ENCODE data around the gene FYN. TPM values are rescaled to one million over a fixed set of nuclear protein-coding genes. Genes with fewer than 3 reads are reported as not detected.

The FYN gene
- total and polyA plus RNA-seq, 9 of the 15 experiments (the other 6 are each of a cell fraction or from before 2014, with no cell fraction given): 2.9 to 22.1 (median 11.4) TPM

- TF ChIP-seq, protein P1, sequence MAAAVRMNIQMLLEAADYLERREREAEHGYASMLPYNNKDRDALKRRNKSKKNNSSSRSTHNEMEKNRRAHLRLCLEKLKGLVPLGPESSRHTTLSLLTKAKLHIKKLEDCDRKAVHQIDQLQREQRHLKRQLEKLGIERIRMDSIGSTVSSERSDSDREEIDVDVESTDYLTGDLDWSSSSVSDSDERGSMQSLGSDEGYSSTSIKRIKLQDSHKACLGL (CRISPR knock-in tag; IDR thresholded peaks at IDR 0.05; ENCODE audit: borderline replicate concordance, poor library complexity, severe bottlenecking): no peak
- peak; percentile 79; the same call in 1 of the 2 replicates for TF ChIP-seq SMARCC2 (IDR thresholded peaks at IDR 0.05; ENCODE audit: low read depth)
- TF ChIP-seq SRSF7 (optimal IDR thresholded peaks at IDR 0.05; ENCODE audit: low read depth, low read length): no peak
- TF ChIP-seq ZNF197 (CRISPR knock-in tag; IDR thresholded peaks at IDR 0.05; ENCODE audit: low read depth): peak; percentile 91; the same call in 1 of the 2 replicates
- TF ChIP-seq GABPA (tag; conservative IDR thresholded peaks at IDR 0.05; ENCODE audit: low read depth): peak; percentile 20; the same call in 1 of the 2 replicates
- TF ChIP-seq ZNF134 (CRISPR knock-in tag; conservative IDR thresholded peaks at IDR 0.05): 0 out of 2 replicates have a peak, but pooled peaks have one; percentile 41
- TF ChIP-seq CREB1 (IDR thresholded peaks at IDR 0.05): peak; percentile 55; the same call in 1 of the 2 replicates
- TF ChIP-seq CREB1 (CRISPR knock-in tag; IDR thresholded peaks at IDR 0.05): no peak
- peak in 1 of 3 experiments; percentile 9 for TF ChIP-seq YY1 (IDR thresholded peaks at IDR 0.05; ENCODE audit: borderline replicate concordance in 1 of 3, control insufficient read depth in 1 of 3, extremely low read depth in 1 of 3, insufficient read depth in 3 of 3, insufficient read length in 1 of 3, insufficient replicate concordance in 2 of 3, low read depth in 1 of 3, low read length in 2 of 3)
- peak; percentile 88 for TF ChIP-seq KLF16 (IDR thresholded peaks at IDR 0.05)
- peak; percentile 83; the same call in 1 of the 2 replicates for TF ChIP-seq MTA1 (IDR thresholded peaks at IDR 0.05; ENCODE audit: borderline replicate concordance)
- peak; percentile 57; the same call in 1 of the 2 replicates for TF ChIP-seq SP1 (CRISPR knock-in tag; IDR thresholded peaks at IDR 0.05)
- TF ChIP-seq ZC3H8 (IDR thresholded peaks at IDR 0.05): no peak
- no peak for TF ChIP-seq NR1H2 (CRISPR knock-in tag; IDR thresholded peaks at IDR 0.05)
- TF ChIP-seq JUN (IDR thresholded peaks at IDR 0.05; ENCODE audit: borderline replicate concordance, low read depth, low read length): peak; percentile 57; the same call in 1 of the 2 replicates
- no peak for TF ChIP-seq JUN (CRISPR knock-in tag; IDR thresholded peaks at IDR 0.05; ENCODE audit: borderline replicate concordance)
- peak; percentile 87 for TF ChIP-seq TAL1 (IDR thresholded peaks at IDR 0.05)
- TF ChIP-seq SAP30 (IDR thresholded peaks at IDR 0.05; ENCODE audit: borderline replicate concordance, insufficient read depth, low read depth, low read length, poor library complexity, severe bottlenecking): no peak
- TF ChIP-seq, protein P2, sequence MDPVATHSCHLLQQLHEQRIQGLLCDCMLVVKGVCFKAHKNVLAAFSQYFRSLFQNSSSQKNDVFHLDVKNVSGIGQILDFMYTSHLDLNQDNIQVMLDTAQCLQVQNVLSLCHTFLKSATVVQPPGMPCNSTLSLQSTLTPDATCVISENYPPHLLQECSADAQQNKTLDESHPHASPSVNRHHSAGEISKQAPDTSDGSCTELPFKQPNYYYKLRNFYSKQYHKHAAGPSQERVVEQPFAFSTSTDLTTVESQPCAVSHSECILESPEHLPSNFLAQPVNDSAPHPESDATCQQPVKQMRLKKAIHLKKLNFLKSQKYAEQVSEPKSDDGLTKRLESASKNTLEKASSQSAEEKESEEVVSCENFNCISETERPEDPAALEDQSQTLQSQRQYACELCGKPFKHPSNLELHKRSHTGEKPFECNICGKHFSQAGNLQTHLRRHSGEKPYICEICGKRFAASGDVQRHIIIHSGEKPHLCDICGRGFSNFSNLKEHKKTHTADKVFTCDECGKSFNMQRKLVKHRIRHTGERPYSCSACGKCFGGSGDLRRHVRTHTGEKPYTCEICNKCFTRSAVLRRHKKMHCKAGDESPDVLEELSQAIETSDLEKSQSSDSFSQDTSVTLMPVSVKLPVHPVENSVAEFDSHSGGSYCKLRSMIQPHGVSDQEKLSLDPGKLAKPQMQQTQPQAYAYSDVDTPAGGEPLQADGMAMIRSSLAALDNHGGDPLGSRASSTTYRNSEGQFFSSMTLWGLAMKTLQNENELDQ (CRISPR knock-in tag; IDR thresholded peaks at IDR 0.05; ENCODE audit: borderline replicate concordance): no peak
- no peak for TF ChIP-seq ZNF668 (CRISPR knock-in tag; IDR thresholded peaks at IDR 0.05)
- TF ChIP-seq ELF4 (CRISPR knock-in tag; IDR thresholded peaks at IDR 0.05): peak; percentile 73; the same call in 1 of the 2 replicates
- TF ChIP-seq FOXO4 (CRISPR knock-in tag; IDR thresholded peaks at IDR 0.05): no peak
- peak; percentile 72; the same call in 1 of the 2 replicates for TF ChIP-seq RNF2 (IDR thresholded peaks at IDR 0.05)
These were observed 29.7 kb downstream of the FYN start (continued) for GRCh38 chr6:111843347-111844147.

All from K562 (cell line).